ENCODE results near the gene IGF2BP2. TPM values are rescaled to one million over a fixed set of nuclear protein-coding genes. Genes with fewer than 3 reads are reported as not detected.
A peak's percentile ranks its signal among the peaks of the same experiment; 100 is the strongest.

IGF2BP2 gene
- total RNA-seq, 4 donors from 2014 or later = 5.4 to 7.9 (median 6.2) TPM

DNA sequence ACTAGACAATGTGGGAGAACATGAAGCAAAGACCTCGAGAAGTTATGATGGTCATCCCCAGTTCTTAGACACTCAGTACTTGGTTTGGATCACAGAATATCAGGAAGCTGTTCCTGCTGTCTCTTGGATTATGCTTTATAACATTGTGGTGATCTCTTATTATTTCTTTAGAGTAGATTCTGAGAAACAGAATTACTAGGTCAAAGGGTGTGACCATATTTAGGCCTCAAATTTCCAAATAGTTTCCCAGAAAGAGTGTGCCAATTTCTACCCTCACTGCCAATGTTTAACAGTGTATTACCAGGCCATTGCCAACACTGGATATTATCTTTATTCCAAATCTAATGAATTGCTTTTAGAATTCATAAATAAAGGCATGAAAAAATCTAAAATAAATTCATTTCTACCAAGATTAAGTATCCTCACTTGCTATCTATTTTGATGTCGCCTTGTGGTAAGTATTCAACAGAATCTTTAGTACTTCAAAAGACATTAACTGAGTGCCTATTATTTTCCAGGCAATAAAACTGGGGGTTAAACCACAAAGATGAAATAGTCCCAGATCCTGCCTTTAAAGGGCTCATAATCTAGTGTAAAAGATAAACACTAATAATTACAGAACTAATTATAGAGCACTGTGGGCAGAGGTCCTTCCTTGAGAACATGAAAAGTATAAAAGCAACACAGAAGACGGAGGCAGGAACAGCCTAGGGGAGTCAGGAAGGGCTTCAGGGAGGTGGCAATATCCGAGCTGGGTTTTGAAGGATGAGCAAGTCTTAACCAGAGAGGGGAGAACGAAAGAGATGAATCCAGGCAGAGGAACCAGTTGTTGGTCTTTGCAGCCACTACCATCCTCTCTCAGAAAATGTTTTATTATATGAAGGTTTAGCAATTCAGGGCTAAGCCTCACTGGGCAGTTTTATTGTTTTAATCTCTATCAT, 86.8 kb downstream of the IGF2BP2 start:
- Histone ChIP-seq H3K9me3 (no peaks in the 10 kb centered on the region), H3K4me1 (no peaks in the 10 kb centered on the region), H3K36me3 (no peaks in the 10 kb centered on the region), H3K27me3 (peaks cover 0 to 7% (median 0%) of the 10 kb centered on the region in 4 donors), H3K27ac (replicated peaks in 1 of 4) (no peak overlapping the region), H3K4me3 (no peak overlapping the region)
- 89% methylated on average over 5 of the region's 5 CpGs for WGBS
- intact Hi-C loops (cut with DNase I) = no loop called here
- no peak for TF ChIP-seq POLR2AphosphoS5 (IDR thresholded peaks at IDR 0.05)
- DNase-seq (ENCODE audit: extremely low spot score) = no peak

DNA sequence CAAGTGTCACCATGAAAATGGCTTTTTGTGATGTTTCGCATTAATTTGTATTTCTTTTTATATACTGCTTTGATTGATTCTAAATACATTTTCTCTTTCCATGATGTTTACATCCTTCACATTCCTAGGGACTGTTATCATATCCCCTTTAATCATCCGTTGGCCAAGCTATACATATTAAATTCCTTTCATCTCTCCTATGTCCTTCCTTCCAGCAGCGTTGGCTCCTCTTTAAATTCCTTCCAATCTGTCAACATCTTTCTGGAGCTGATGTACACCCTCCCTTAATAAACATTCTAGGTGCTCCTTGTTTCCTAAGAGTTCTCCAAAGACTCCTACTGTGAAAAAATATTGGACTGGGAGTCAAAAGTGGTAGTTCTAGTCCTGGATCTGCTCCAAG, 87.8 kb downstream of the IGF2BP2 start:
- Histone ChIP-seq H3K27me3 (no peaks in the 10 kb centered on the region), H3K4me1 (no peaks in the 10 kb centered on the region), H3K36me3 (no peaks in the 10 kb centered on the region), H3K27ac (replicated peaks in 1 of 4) (no peak overlapping the region), H3K4me3 (no peak overlapping the region), H3K9me3 (no peaks in the 10 kb centered on the region)
- whole genome bisulfite sequencing = 40% methylated on average over 3 of the region's 3 CpGs
- TF ChIP-seq, protein P1, sequence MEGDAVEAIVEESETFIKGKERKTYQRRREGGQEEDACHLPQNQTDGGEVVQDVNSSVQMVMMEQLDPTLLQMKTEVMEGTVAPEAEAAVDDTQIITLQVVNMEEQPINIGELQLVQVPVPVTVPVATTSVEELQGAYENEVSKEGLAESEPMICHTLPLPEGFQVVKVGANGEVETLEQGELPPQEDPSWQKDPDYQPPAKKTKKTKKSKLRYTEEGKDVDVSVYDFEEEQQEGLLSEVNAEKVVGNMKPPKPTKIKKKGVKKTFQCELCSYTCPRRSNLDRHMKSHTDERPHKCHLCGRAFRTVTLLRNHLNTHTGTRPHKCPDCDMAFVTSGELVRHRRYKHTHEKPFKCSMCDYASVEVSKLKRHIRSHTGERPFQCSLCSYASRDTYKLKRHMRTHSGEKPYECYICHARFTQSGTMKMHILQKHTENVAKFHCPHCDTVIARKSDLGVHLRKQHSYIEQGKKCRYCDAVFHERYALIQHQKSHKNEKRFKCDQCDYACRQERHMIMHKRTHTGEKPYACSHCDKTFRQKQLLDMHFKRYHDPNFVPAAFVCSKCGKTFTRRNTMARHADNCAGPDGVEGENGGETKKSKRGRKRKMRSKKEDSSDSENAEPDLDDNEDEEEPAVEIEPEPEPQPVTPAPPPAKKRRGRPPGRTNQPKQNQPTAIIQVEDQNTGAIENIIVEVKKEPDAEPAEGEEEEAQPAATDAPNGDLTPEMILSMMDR (IDR thresholded peaks at IDR 0.05) = no peak
- no peak for TF ChIP-seq EP300 (IDR thresholded peaks at IDR 0.05)
- no peak for TF ChIP-seq POLR2AphosphoS5 (IDR thresholded peaks at IDR 0.05)
- TF ChIP-seq POLR2A (IDR thresholded peaks at IDR 0.05; ENCODE audit: low read depth) = no peak
- intact Hi-C loops (cut with DNase I) = no loop called here
- no peak for DNase-seq (ENCODE audit: extremely low spot score)

DNA sequence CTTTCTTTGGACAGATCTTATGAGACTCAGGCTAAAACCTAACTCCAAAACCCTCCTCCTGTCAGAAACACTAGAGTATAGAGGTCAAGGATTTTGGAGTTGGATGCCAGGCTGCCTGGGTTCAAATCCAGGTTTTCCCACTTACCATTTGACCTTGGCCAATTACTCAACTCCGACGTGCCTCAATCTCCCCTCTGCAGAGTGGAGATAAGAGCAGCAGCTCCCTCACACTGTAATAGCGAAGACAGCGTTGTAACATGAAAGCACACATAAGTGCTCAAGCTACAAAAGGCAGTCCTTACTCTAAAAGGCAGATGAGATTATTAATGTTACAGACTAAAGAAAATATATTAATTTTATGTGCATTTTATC, 90.1 kb downstream of the IGF2BP2 start:
- no peak overlapping the region for H3K4me3 ChIP-seq
- TF ChIP-seq POLR2A (IDR thresholded peaks at IDR 0.05; ENCODE audit: low read depth) (no peak), POLR2AphosphoS5 (IDR thresholded peaks at IDR 0.05) (no peak), EP300 (IDR thresholded peaks at IDR 0.05) (no peak)
- TF ChIP-seq, protein P1 (IDR thresholded peaks at IDR 0.05) = no peak
- 76% methylated on average over 4 of the region's 4 CpGs for WGBS
- peaks cover 0 to 4% (median 0%) of the 10 kb centered on the region in 4 donors for H3K27me3 ChIP-seq
- DNase-seq (ENCODE audit: extremely low spot score) = no peak
- no peaks in the 10 kb centered on the region for H3K36me3 ChIP-seq
- no peaks in the 10 kb centered on the region for H3K4me1 ChIP-seq
- no peaks in the 10 kb centered on the region for H3K9me3 ChIP-seq
- no peak overlapping the region for H3K27ac ChIP-seq (replicated peaks in 1 of 4)
- intact Hi-C loops (cut with DNase I) = no loop called here

DNA sequence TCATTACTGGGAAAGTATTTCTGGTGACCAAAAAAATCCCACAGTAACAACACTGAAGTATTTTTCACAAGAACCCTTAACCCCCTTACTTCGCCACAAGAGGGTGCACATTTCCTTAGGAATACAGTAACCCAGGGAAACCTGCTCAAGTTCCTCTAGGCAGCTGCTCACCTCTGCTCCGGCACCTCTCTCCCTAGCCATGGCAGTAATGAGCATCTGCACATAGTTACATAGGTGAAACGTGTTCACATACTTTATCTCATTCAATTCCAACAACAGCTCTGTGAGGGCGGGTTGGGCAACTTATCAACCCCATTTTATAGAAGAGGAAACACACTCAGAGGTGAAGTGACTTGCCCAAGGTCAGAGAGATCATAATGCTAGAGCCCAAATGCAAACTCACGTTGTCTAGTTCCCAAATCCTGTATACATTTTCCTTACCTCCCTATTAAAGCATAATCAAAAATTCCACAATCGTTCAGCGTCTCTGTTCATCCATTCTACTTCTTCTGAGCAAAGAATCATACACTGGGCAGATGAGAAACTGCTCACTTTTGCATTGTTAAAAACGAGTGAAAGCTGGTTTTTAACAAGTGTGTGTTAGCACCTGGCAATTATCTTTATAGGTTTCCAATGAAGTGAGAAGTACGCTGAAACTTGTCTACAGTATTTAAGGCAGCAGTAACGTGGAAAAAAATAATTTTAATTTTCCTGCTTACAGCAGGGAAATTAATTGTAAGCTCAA, 90.7 kb downstream of the IGF2BP2 start:
- TF ChIP-seq, protein P1 (IDR thresholded peaks at IDR 0.05) = peak; percentile 10 to 43 (median 25)
- TF ChIP-seq EP300 (IDR thresholded peaks at IDR 0.05) (no peak), POLR2A (IDR thresholded peaks at IDR 0.05; ENCODE audit: low read depth) (no peak)
- H3K27ac ChIP-seq (replicated peaks in 1 of 4) = no peak overlapping the region
- H3K4me1 ChIP-seq = no peaks in the 10 kb centered on the region
- H3K27me3 ChIP-seq = peaks cover 0 to 4% (median 0%) of the 10 kb centered on the region in 4 donors
- H3K4me3 ChIP-seq = no peak overlapping the region
- WGBS = 67% methylated on average over 10 of the region's 10 CpGs
- no peaks in the 10 kb centered on the region for H3K36me3 ChIP-seq
- H3K9me3 ChIP-seq = no peaks in the 10 kb centered on the region
- no peak for DNase-seq (ENCODE audit: extremely low spot score)
- intact Hi-C loops (cut with DNase I) = no loop called here

DNA sequence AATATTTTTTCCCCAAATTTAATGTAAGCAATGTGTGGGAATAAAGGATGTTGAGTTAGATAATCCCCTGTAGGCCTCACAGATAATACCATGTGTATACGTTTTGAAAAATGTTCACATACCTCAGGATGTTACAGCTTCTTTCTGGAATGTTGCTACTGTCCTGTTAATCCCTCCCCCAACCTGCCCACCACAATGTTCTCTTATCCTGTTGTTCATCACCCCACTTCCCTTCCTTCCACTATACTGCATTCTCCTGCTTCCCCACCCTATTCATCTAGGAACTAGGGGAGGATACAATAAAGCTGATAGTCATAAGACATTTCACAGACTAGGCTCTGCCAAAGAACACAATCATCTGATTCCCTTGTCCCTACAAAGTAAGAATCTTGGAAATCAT, 92.1 kb downstream of the IGF2BP2 start:
- intact Hi-C loops (cut with DNase I) = no loop called here
- Histone ChIP-seq H3K9me3 (no peaks in the 10 kb centered on the region), H3K27ac (replicated peaks in 1 of 4) (no peak overlapping the region), H3K4me3 (no peak overlapping the region), H3K4me1 (no peaks in the 10 kb centered on the region), H3K36me3 (no peaks in the 10 kb centered on the region), H3K27me3 (peaks cover 0 to 4% (median 0%) of the 10 kb centered on the region in 4 donors)
- no peak for DNase-seq (ENCODE audit: extremely low spot score)
- WGBS = 23% methylated on average over 1 of the region's 1 CpG
- TF ChIP-seq POLR2A (IDR thresholded peaks at IDR 0.05; ENCODE audit: low read depth) (no peak), EP300 (IDR thresholded peaks at IDR 0.05) (no peak), POLR2AphosphoS5 (IDR thresholded peaks at IDR 0.05) (no peak)
- TF ChIP-seq, protein P1 (IDR thresholded peaks at IDR 0.05) = no peak
